ENCODE measurements around the gene PLAC9. TPM values are rescaled to one million over a fixed set of nuclear protein-coding genes. Genes with fewer than 3 reads are reported as not detected.

Gene PLAC9
- total and polyA plus RNA-seq, 2 experiments from 2014 or later = 1.1 to 11.0 TPM

GRCh38 chr10:80172896-80173295 is 40.4 kb downstream of the PLAC9 start (continued):
- TF ChIP-seq ZNF462 (CRISPR knock-in tag; IDR thresholded peaks at IDR 0.05) (no peak), NANOG (IDR thresholded peaks at IDR 0.05; ENCODE audit: borderline replicate concordance) (no peak), ZNF331 (CRISPR knock-in tag; IDR thresholded peaks at IDR 0.05; ENCODE audit: low read depth) (no peak), ETS1 (IDR thresholded peaks at IDR 0.05) (no peak), ZNF114 (CRISPR knock-in tag; IDR thresholded peaks at IDR 0.05) (no peak), POLR2AphosphoS5 (IDR thresholded peaks at IDR 0.05; ENCODE audit: low read depth) (no peak)

- Mint-ChIP-seq H3K27me3 (ENCODE audit: insufficient read depth, low read depth, poor library complexity) (peaks cover 5% of the 10 kb centered on the region), H3K9me3 (no peaks in the 10 kb centered on the region), H3K27ac (no peak overlapping the region), H3K4me1 (peaks cover 31% of the 10 kb centered on the region), H3K4me3 (no peak overlapping the region), H3K36me3 (ENCODE audit: low read depth) (no peaks in the 10 kb centered on the region)
- no peak for ATAC-seq
- Histone ChIP-seq H3K4me3 (no peak overlapping the region), H3K4me1 (ENCODE audit: insufficient read depth) (peaks cover 8% of the 10 kb centered on the region; the same call in 1 of the 2 replicates), H3K4me2 (no peak overlapping the region), H3F3A (replicated peaks; ENCODE audit: low read depth) (no peaks in the 10 kb centered on the region), H3K79me2 (replicated peaks; ENCODE audit: insufficient read depth) (no peaks in the 10 kb centered on the region), H3K36me3 (ENCODE audit: insufficient read depth) (no peaks in the 10 kb centered on the region), H4K20me1 (replicated peaks; ENCODE audit: insufficient read depth) (peaks cover 2% of the 10 kb centered on the region), H3K27me3 (ENCODE audit: insufficient read depth) (no peaks in the 10 kb centered on the region), H3K27ac (ENCODE audit: low read depth) (no peak overlapping the region), H2AFZ (no peak overlapping the region), H3K9me2 (ENCODE audit: insufficient read depth) (no peaks in the 10 kb centered on the region)
- TF ChIP-seq ZNF331 (CRISPR knock-in tag; IDR thresholded peaks at IDR 0.05; ENCODE audit: low read depth) (no peak), ETS1 (IDR thresholded peaks at IDR 0.05) (no peak), CTCF (conservative IDR thresholded peaks at IDR 0.05; ENCODE audit: low read depth in 2 of 2) (no peak)
- no peak for DNase-seq (ENCODE audit: low spot score)
These were observed 40.9 kb downstream of the PLAC9 start for GRCh38 chr10:80173466-80173865.
